IPS-20b (cell line): Measurements from ENCODE around the gene RCOR1.
"Not testable (repeated sequence)": the region's sequence is repeated elsewhere in the genome, so short reads cannot be mapped to it uniquely, and the experiment has no call there.

ENCODE experiments used
- H3K27ac ChIP-seq: one replicate; pipeline ENCODE4 v1.5.1; 2013; ENCODE audit warnings: low read length
- H3K27me3 ChIP-seq: 2 replicates; pipeline ENCODE4 v1.6.1; 2013; ENCODE audit warnings: mild to moderate bottlenecking, low read length, inconsistent platforms; ENCODE audit not compliant: insufficient read depth
- H3K36me3 ChIP-seq: 2 replicates; pipeline ENCODE4 v1.6.1; 2013; ENCODE audit warnings: low read depth, mild to moderate bottlenecking, inconsistent platforms, low read length, moderate library complexity; ENCODE audit not compliant: insufficient read depth
- H3K4me1 ChIP-seq: 2 replicates; pipeline ENCODE4 v1.6.1; 2013; ENCODE audit warnings: mild to moderate bottlenecking, control low read depth, inconsistent platforms, low read length, moderate library complexity; ENCODE audit not compliant: insufficient read depth
- H3K4me3 ChIP-seq: 2 replicates; pipeline ENCODE4 v1.5.1; 2013; ENCODE audit warnings: mild to moderate bottlenecking, low read length, inconsistent platforms
- H3K9ac ChIP-seq: 2 replicates; pipeline ENCODE4 v1.6.1; 2013; ENCODE audit warnings: low read depth, mild to moderate bottlenecking, inconsistent platforms, low read length, moderate library complexity
- H3K9me3 ChIP-seq: 2 replicates; pipeline ENCODE4 v1.6.1; 2013; ENCODE audit warnings: mild to moderate bottlenecking, low read depth, low read length, inconsistent platforms; ENCODE audit not compliant: insufficient read depth

The RCOR1 gene

DNA sequence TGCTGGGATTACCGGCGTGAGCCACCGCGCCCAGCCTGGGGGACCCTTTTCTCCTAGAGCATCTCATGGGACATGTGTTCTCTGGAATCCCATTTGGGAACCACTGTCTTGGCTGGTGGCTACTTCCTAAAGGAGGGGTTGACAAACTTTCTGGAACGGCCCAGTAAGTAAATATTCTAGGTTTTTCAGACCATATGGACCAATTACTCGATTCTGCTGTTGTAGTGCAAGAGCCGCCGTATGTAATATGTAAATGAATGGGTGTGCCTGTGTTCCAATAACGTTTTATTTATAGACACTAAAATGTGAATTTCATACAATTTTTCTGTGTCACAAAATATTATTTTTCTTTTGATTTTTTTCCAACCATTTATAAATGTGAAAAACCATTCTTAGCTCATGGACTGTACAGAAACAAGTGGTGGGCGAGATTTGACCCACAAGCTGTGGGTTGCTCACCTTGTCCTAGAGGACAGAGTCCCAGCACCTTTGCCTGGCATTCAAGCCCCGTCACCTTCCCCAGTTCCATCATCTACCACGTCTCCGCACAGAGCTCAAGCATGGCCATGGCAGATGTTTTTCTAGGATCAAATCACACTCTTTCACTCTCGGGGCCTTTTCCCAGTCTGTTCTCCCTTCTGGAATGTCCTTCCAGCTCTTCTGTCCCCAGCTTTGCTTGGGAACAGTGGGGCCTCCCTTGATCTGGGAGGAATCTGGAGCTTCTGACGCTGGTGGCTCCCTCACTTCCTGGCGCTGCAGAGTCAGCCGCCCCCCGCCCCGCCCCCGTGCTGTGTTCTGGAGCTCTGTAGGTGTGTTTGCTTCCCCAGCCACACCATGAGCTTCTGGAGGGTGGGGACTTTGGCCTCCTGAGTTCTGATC, 17.9 kb upstream of the RCOR1 start:
- H3K36me3 ChIP-seq = no peaks in the 10 kb centered on the region
- H3K9me3 ChIP-seq = no peaks in the 10 kb centered on the region
- no peak overlapping the region for H3K4me3 ChIP-seq
- no peak overlapping the region for H3K27ac ChIP-seq
- H3K9ac ChIP-seq = no peak overlapping the region
- no peaks in the 10 kb centered on the region for H3K27me3 ChIP-seq
- peaks cover 8% of the 10 kb centered on the region for H3K4me1 ChIP-seq

DNA sequence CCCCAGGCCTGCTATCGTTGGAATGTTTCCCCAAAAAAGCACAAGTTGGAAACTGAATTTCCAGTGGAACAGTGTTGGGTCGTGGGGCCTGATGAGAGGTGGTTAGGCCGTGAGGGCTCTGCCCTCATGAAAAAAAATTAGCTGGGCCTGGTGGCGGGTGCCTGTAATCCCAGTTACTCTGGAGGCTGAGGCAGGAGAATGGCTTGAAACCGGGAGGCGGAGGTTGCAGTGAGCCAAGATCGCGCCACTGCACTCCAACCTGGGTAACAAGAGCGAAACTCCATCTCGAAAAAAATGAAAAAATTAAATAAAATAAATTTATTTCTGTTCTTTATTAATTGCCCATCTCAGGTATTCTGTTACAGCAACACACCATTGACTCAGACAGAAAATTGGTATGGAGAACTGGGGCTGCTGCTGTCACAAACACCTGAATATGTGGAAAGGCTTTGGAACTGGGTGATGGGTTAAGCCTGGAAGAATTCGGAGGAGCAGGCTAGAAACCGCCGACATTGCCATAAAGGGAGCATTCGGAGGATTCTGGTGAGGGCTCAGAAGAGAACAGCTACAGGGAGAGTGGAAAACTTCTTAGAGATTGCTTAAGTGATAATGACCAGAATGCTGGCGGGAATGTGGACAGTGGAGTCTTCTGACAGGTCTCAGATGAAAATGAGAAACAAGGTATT, 17.1 kb upstream of the RCOR1 start:
- no peaks in the 10 kb centered on the region for H3K9me3 ChIP-seq
- H3K9ac ChIP-seq = no peak overlapping the region
- H3K4me1 ChIP-seq = peaks cover 8% of the 10 kb centered on the region
- H3K4me3 ChIP-seq = no peak overlapping the region
- H3K27ac ChIP-seq = no peak overlapping the region
- H3K36me3 ChIP-seq = no peaks in the 10 kb centered on the region
- H3K27me3 ChIP-seq = no peaks in the 10 kb centered on the region

DNA sequence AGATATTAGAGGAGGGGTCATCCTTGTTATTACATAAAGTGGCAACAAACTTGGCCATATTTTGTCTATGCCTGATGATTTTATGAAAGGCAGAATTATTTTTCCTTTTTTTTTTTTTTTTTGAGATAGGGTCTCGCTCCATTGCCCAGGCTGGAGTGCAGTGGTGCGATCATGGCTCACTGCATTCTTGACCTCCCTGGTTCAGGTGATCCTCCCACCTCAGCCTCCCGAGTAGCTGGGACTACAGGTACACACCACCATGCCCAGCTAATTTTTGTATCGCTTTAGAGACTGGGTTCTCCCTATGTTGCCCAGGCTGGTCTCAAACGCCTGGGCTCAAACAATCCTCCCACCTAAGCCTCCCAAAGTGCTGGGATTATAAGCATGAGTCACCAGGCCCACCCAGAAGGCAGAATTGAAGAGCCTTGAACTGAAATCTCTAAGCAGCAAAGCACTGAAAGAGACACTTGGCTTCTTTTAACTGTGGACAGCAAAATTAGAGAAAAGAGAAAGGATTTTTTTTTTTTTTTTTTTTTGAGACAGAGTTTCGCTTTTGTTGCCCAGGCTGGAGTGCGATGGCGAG, 16.5 kb upstream of the RCOR1 start:
- not testable (repeated sequence) for H3K27ac ChIP-seq, H3K9ac ChIP-seq, H3K27me3 ChIP-seq

DNA sequence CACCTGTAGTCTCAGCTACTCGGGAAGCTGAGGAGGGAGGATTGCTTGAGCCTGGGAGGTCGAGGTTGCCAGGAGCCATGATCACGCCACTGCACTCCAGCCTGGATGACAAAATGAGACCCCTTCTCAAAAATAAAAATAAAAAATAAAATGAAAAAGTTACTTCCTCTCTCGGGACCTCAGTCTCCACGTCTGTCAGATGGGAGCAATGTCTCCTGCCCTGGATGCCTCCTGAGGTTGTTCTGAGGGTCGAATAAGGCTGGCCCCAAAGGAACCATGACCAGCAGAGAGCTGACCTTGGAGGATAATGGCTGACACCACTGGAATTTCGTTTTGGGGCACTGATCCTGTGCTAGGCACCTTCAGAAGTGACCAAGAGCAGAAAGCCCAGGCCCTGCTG, 13.6 kb upstream of the RCOR1 start:
- no peak overlapping the region for H3K9ac ChIP-seq
- no peak overlapping the region for H3K27ac ChIP-seq
- peaks cover 4% of the 10 kb centered on the region for H3K4me1 ChIP-seq
- H3K36me3 ChIP-seq = no peaks in the 10 kb centered on the region
- H3K27me3 ChIP-seq = no peaks in the 10 kb centered on the region
- H3K9me3 ChIP-seq = no peaks in the 10 kb centered on the region
- H3K4me3 ChIP-seq = no peak overlapping the region

More for the DNA sequence above, 16.5 kb upstream of the RCOR1 start:
- not testable (repeated sequence) for H3K4me3 ChIP-seq, H3K9me3 ChIP-seq, H3K4me1 ChIP-seq, H3K36me3 ChIP-seq

DNA sequence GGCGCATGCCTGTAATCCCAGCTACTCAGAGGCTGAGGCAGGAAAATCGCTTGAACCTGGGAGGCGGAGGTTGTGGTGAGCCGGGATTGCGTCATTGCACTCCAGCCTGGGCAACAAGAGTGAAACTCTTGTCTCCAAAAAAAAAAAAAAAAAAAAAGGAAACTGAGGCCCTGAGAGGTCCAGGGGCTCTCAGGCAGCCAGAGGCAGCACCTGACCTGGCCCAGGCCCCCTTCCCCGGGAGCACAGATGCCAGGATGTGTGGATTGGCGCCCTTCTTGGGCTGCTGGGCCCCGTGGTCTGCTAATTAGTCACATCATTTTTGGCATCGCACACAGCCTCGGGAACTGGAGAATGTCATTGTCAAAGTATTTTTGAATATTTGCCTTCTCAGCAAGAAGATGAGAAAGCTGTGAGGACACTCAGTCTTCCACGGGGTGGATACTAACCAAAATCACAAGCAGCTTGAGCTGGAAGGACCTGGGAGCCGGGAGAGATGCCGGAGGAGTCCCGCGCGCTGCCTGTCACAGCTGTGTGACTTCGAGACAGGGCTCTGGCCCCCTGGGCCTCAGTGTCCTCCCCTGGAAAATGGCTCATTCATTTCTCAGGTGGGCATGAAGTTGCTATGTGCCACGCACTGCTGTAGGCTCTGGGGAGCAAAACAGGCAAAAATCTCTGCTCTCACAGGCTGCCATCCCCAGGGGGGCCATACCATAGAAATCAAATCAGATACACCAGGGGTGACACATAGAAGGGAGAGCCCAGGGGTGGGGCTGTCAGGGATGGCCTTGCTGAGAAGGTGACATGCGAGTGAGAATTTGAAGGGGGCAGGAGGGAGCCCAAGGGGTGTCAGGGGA, 12.5 kb upstream of the RCOR1 start:
- Histone ChIP-seq H3K36me3 (no peaks in the 10 kb centered on the region), H3K27me3 (no peaks in the 10 kb centered on the region), H3K4me3 (no peak overlapping the region), H3K9me3 (no peaks in the 10 kb centered on the region), H3K9ac (no peak overlapping the region), H3K4me1 (peaks cover under 1% of the 10 kb centered on the region; the same call in 1 of the 2 replicates), H3K27ac (no peak overlapping the region)

DNA sequence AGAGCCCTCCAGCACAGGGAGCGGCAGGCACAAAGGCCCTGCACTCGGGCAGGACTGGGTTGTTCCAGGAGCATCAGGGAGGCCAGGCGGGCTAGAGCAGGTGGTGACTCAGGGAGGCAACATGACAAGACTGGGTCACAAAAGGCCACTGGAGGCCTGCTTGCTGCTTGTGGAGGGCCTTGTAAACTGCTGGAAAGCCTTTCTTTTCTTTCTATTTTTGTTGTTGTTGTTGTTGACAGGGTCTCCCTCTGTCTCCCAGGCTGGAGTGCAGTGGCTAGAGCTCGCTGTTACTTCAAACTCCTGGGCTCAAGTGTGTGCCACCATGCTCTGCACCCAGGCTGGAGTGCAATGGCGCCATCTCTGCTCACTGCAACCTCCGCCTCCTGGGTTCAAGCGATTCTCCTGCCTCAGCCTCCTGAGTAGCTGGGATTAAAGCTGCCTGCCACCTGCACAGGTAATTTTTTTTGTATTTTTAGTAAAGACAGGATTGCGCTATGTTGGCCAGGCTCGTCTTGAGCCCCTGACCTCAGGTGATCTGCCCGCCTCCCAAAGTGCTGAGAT, 11.8 kb upstream of the RCOR1 start:
- Histone ChIP-seq H3K27me3 (no peaks in the 10 kb centered on the region), H3K36me3 (no peaks in the 10 kb centered on the region), H3K4me1 (peaks cover 5% of the 10 kb centered on the region; the same call in 1 of the 2 replicates), H3K9me3 (no peaks in the 10 kb centered on the region), H3K9ac (no peak overlapping the region), H3K27ac (no peak overlapping the region), H3K4me3 (no peak overlapping the region)

DNA sequence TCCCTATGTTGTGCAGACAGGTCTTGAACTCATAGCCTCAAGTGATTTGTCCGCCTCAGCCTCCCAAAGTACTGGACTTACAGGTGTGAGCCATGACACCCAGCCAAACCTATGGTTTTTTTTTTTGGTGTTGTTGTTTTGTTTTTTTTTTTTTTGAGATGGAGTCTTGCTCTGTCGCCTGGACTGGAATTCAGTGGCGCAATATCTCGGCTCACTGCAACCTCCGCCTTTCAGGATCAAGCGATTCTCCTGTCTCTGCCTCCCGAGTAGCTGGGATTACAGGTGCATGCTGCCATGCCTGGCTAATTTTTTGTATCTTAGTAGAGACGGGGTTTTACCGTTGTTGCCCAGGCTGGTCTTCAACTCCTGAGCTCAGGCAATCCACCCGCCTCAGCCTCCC, 11.3 kb upstream of the RCOR1 start:
- Histone ChIP-seq H3K36me3 (no peaks in the 10 kb centered on the region), H3K27me3 (no peaks in the 10 kb centered on the region), H3K9me3 (no peaks in the 10 kb centered on the region), H3K4me3 (no peak overlapping the region), H3K27ac (no peak overlapping the region), H3K9ac (no peak overlapping the region), H3K4me1 (peaks cover 7% of the 10 kb centered on the region; the same call in 1 of the 2 replicates)

DNA sequence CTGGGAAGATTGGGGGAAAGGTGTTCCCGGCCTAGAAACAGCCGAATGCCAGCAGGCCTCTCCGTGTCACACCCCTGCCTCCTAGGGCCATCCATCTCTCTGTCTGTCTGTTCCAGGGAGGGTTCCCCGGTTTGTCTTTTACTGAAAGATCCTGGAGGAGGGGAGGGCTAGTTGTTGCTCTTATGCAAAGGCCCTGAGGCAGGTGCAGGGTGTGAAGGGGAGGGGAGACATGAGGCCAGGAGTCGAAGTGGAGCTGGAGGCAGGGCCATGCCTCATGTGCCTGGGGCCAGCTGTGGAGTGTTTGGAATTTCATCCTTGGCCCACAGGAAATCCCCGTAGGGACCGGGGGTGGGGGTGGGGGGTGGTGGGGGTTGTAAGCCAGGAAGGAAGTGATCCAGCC, 8.7 kb upstream of the RCOR1 start:
- H3K27me3 ChIP-seq = no peaks in the 10 kb centered on the region
- H3K4me3 ChIP-seq = no peak overlapping the region

DNA sequence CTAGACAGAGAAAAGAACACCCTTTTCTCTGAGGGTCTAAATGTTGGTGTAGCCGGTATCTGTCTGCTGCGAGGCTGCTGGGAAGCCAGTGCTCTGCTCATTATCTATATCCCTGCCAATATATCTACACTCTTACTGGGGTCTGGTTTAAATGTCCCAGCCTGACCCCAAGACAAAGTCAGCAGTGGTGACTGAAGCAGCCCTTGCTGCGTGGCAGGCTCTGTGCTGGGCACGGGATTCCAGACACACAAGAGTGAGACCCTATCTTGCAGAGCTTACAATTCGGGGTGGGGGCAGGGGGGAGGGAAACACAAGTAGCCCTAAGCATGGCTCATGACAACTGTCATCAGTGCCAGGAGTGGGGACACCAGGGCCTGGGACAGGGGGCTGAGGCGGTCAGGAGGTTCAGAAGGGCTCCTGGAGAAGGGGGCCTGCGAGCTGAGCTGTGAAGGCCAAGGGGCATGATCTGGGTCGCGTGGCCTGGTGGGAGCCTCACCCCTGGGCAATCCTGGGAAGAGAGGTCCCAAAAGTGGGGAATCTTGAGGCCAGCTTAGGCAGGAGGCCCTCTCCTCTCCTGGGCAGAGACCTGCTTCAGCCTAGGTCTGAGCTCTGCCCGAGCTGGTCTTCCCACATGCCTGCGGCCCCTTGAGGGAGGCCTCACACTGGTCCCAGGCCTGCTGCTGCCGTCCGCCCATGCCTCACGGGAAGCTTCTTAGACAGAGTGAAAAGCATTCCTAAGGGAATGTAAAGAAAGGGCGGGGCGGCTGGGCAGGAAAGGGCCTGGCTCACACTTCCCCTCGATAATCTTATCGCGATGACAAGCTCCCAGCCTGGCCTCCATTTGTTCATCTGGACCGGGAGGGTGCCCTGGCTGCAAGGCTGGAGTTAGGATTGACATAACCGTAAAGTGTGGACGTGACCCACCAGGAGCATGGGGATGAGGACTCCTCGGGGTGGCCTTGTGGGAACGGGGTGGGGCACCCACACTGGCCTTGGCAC, 7.3 kb upstream of the RCOR1 start:
- Histone ChIP-seq H3K4me1 (peaks cover 8% of the 10 kb centered on the region), H3K27me3 (no peaks in the 10 kb centered on the region), H3K9ac (peak overlapping the region; percentile 54; the same call in 1 of the 2 replicates), H3K4me3 (no peak overlapping the region), H3K36me3 (no peaks in the 10 kb centered on the region), H3K27ac (no peak overlapping the region), H3K9me3 (no peaks in the 10 kb centered on the region)

More for the DNA sequence above, 8.7 kb upstream of the RCOR1 start:
- H3K36me3 ChIP-seq = no peaks in the 10 kb centered on the region
- H3K4me1 ChIP-seq = peaks cover 7% of the 10 kb centered on the region
- H3K9ac ChIP-seq = no peak overlapping the region
- H3K9me3 ChIP-seq = no peaks in the 10 kb centered on the region
- H3K27ac ChIP-seq = no peak overlapping the region

DNA sequence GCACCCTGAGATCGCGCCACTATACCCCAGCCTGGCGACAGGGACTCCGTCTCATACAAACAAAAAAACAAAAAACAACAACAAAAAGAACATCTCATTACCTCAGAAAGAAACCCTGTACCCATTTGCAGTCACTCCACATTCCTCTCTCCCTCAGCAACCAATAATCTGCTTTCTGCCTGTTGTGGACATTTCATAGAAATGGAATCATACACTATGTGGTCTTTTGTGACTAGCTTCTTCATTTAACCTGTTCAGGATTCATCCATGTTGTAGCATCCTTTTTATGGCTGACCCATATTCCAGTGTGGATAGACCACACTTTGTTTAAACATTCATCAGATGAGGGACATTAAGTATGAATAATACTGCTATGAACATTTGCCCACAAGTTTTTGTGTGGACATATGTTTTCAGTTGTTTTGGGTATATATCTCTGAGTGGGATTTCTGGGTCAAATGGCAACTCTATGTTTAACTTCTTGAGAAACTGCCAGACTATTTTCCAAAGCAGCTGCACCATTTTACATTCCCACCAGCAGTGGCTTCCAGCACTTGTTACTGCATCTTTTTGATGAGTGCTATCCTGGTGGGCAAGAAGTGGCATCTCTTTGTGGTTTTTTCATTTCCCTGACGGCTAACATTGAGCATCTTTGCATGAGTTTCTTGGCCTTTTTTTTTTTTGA, 5.9 kb upstream of the RCOR1 start:
- Histone ChIP-seq H3K27ac (no peak overlapping the region), H3K9me3 (no peaks in the 10 kb centered on the region)

More for the DNA sequence above, 5.9 kb upstream of the RCOR1 start:
- no peak overlapping the region for H3K4me3 ChIP-seq
- H3K36me3 ChIP-seq = no peaks in the 10 kb centered on the region
- H3K27me3 ChIP-seq = no peaks in the 10 kb centered on the region
- peaks cover 17% of the 10 kb centered on the region for H3K4me1 ChIP-seq
- H3K9ac ChIP-seq = no peak overlapping the region
